H9 (cell line): ENCODE measurements around the gene ESPNL. TPM values are rescaled to one million over a fixed set of nuclear protein-coding genes. Genes with fewer than 3 reads are reported as not detected.
A peak's percentile ranks its signal among the peaks of the same experiment; 100 is the strongest.

Experiments used
- DNase-seq: peaks from one replicate; pipeline ENCODE4 v3.0.0-alpha.2; 2017
- H2AFZ ChIP-seq: one replicate; pipeline ENCODE4 v1.6.1; 2013; ENCODE audit warnings: mild to moderate bottlenecking, low read length, control low read depth, moderate library complexity
- H2AK5ac ChIP-seq: 2 replicates; pipeline ENCODE4 v1.6.1; 2013; ENCODE audit warnings: low read length, control low read depth, mixed read lengths; ENCODE audit not compliant: insufficient read length
- H2BK120ac ChIP-seq: one replicate; pipeline ENCODE4 v1.6.1; 2013; ENCODE audit warnings: low read depth, mild to moderate bottlenecking, low read length, control low read depth, inconsistent platforms; ENCODE audit not compliant: poor library complexity, severe bottlenecking
- H2BK12ac ChIP-seq: 2 replicates; pipeline ENCODE4 v1.6.1; 2013; ENCODE audit warnings: low read length, control low read depth, mixed read lengths, low read depth; ENCODE audit not compliant: insufficient read length
- H2BK15ac ChIP-seq: 2 replicates; pipeline ENCODE4 v1.6.1; 2013; ENCODE audit warnings: low read depth, low read length, control low read depth
- H2BK20ac ChIP-seq: one replicate; pipeline ENCODE4 v1.6.1; 2013; ENCODE audit warnings: low read depth, mild to moderate bottlenecking, low read length, control low read depth, inconsistent platforms; ENCODE audit not compliant: poor library complexity, severe bottlenecking
- H2BK5ac ChIP-seq: 2 replicates; pipeline ENCODE4 v1.6.1; 2013; ENCODE audit warnings: low read length, control low read depth, mixed read lengths; ENCODE audit not compliant: insufficient read length
- H3K14ac ChIP-seq: 2 replicates; pipeline ENCODE4 v1.6.1; 2013; ENCODE audit warnings: low read length, control low read depth; ENCODE audit not compliant: insufficient read depth
- H3K18ac ChIP-seq: 2 replicates; pipeline ENCODE4 v1.6.1; 2013; ENCODE audit warnings: low read depth, mild to moderate bottlenecking, mixed read lengths, low read length, control low read depth; ENCODE audit not compliant: insufficient read length
- H3K23ac ChIP-seq: 2 replicates; pipeline ENCODE4 v1.6.1; 2013; ENCODE audit warnings: low read length, control low read depth, mixed read lengths, low read depth; ENCODE audit not compliant: insufficient read length
- H3K23me2 ChIP-seq: 2 replicates; pipeline ENCODE4 v1.6.1; 2013; ENCODE audit warnings: low read depth, mild to moderate bottlenecking, mixed read lengths, low read length, control low read depth; ENCODE audit not compliant: insufficient read length, poor library complexity, severe bottlenecking
- H3K27ac ChIP-seq: 2 replicates; pipeline ENCODE4 v1.5.1; 2013; ENCODE audit warnings: low read length, control low read depth, mixed read lengths, low read depth; ENCODE audit not compliant: insufficient read length
- H3K27me3 ChIP-seq: 2 replicates; pipeline ENCODE4 v1.6.1; 2013; ENCODE audit warnings: low read length, control low read depth, inconsistent platforms; ENCODE audit not compliant: insufficient read depth
- H3K4ac ChIP-seq: 2 replicates; pipeline ENCODE4 v1.6.1; 2013; ENCODE audit warnings: low read depth, mild to moderate bottlenecking, control low read depth, inconsistent platforms, low read length, moderate library complexity
- H3K4me1 ChIP-seq: 2 replicates; pipeline ENCODE4 v1.6.1; 2013; ENCODE audit warnings: low read length, control low read depth, inconsistent platforms; ENCODE audit not compliant: insufficient read depth
- H3K4me2 ChIP-seq: 2 replicates; pipeline ENCODE4 v1.6.1; 2013; ENCODE audit warnings: low read length, control low read depth, mixed read lengths; ENCODE audit not compliant: insufficient read length, insufficient read depth
- H3K56ac ChIP-seq: 2 replicates; pipeline ENCODE4 v1.6.1; 2013; ENCODE audit warnings: low read depth, mild to moderate bottlenecking, mixed read lengths, low read length, control low read depth; ENCODE audit not compliant: insufficient read length
- H3K79me1 ChIP-seq: 2 replicates; pipeline ENCODE4 v1.6.1; 2013; ENCODE audit warnings: low read depth, mild to moderate bottlenecking, moderate library complexity, low read length, control low read depth, inconsistent platforms; ENCODE audit not compliant: insufficient read depth, poor library complexity, severe bottlenecking
- H3K79me2 ChIP-seq: 2 replicates; pipeline ENCODE4 v1.6.1; 2013; ENCODE audit warnings: low read length, control low read depth, inconsistent platforms; ENCODE audit not compliant: insufficient read depth
- H3K9ac ChIP-seq: 2 replicates; pipeline ENCODE4 v1.6.1; 2013; ENCODE audit warnings: low read length, control low read depth, mixed read lengths; ENCODE audit not compliant: insufficient read length; ENCODE audit errors: extremely low read depth
- H3K9me3 ChIP-seq: one replicate; pipeline ENCODE4 v1.6.1; 2013; ENCODE audit warnings: low read depth, low read length, inconsistent platforms; ENCODE audit not compliant: control insufficient read depth
- H3T11ph ChIP-seq: one replicate; pipeline ENCODE4 v1.6.1; 2013; ENCODE audit warnings: mild to moderate bottlenecking, low read length, control low read depth, inconsistent platforms
- H4K20me1 ChIP-seq: one replicate; pipeline ENCODE4 v1.6.1; 2013; ENCODE audit not compliant: control insufficient read depth, insufficient read length, insufficient read depth
- H4K5ac ChIP-seq: 2 replicates; pipeline ENCODE4 v1.6.1; 2013; ENCODE audit warnings: low read depth, mild to moderate bottlenecking, mixed read lengths, low read length, control low read depth; ENCODE audit not compliant: insufficient read length
- H4K8ac ChIP-seq: replicated peaks from 2 replicates; pipeline ENCODE4 v1.6.1; 2013; ENCODE audit warnings: low read length, control low read depth, mixed read lengths, low read depth; ENCODE audit not compliant: insufficient read length
- H4K91ac ChIP-seq: 2 replicates; pipeline ENCODE4 v1.6.1; 2013; ENCODE audit warnings: low read depth, mild to moderate bottlenecking, moderate library complexity, mixed read lengths, low read length, control low read depth; ENCODE audit not compliant: insufficient read length
- H3K27ac Mint-ChIP-seq, 3 experiments: 2 replicates in 2 of 3; 3 replicates in 1 of 3; pipeline ENCODE4 v1.8.0; 2020 to 2021; ENCODE audit warnings: mixed read lengths in 3 of 3, mild to moderate bottlenecking in 1 of 3, moderate library complexity in 1 of 3
- H3K27me3 Mint-ChIP-seq: 2 replicates; pipeline ENCODE4 v1.8.0; 2021; ENCODE audit warnings: low read depth, mild to moderate bottlenecking, moderate library complexity, mixed read lengths
- H3K36me3 Mint-ChIP-seq, 3 experiments: 2 replicates in 2 of 3; 3 replicates in 1 of 3; pipeline ENCODE4 v1.8.0; 2020 to 2021; ENCODE audit warnings: low read depth in 3 of 3, mixed read lengths in 3 of 3; ENCODE audit not compliant: insufficient read depth in 1 of 3
- H3K4me1 Mint-ChIP-seq, 2 experiments: 2 replicates each; pipeline ENCODE4 v1.8.0; 2020; ENCODE audit warnings: mixed read lengths in 2 of 2
- H3K4me3 Mint-ChIP-seq, 2 experiments: 2 replicates in 1 of 2; 3 replicates in 1 of 2; pipeline ENCODE4 v1.8.0; 2020 to 2021; ENCODE audit warnings: mild to moderate bottlenecking in 2 of 2, mixed read lengths in 2 of 2, moderate library complexity in 1 of 2
- H3K9me3 Mint-ChIP-seq, 2 experiments: 2 replicates in 1 of 2; 3 replicates in 1 of 2; pipeline ENCODE4 v1.8.0; 2020; ENCODE audit warnings: mild to moderate bottlenecking in 2 of 2, mixed read lengths in 2 of 2, moderate library complexity in 1 of 2
- WGBS: extraction: QIAGEN DNeasy Blood & Tissue Kit; methylation state at CpG from one replicate; pipeline ENCODE4 v1.1.7; 2013; ENCODE audit warnings: missing lambda C conversion rate, low lambda C conversion rate, mixed read lengths; ENCODE audit not compliant: insufficient read length; ENCODE audit errors: extremely low coverage; 5-methylcytosine and 5-hydroxymethylcytosine counted together
- long read RNA-seq: library from polyadenylated mRNA; unstranded; transcript quantifications from one replicate; pipeline ENCODE4 v2.0.0, GENCODE V29; 2020
- total RNA-seq: library from RNA; stranded (reverse); gene quantifications from 2 replicates; pipeline ENCODE4 v1.2.1, GENCODE V29; 2021
- TF ChIP-seq, protein P1 (sequence below): fragments of 200-600 bp; sonication (generic); conservative IDR thresholded peaks from 3 replicates; pipeline ENCODE4 v1.8.0; 2021; ENCODE audit warnings: antibody characterized with exemption, mild to moderate bottlenecking

Gene ESPNL, protein sequence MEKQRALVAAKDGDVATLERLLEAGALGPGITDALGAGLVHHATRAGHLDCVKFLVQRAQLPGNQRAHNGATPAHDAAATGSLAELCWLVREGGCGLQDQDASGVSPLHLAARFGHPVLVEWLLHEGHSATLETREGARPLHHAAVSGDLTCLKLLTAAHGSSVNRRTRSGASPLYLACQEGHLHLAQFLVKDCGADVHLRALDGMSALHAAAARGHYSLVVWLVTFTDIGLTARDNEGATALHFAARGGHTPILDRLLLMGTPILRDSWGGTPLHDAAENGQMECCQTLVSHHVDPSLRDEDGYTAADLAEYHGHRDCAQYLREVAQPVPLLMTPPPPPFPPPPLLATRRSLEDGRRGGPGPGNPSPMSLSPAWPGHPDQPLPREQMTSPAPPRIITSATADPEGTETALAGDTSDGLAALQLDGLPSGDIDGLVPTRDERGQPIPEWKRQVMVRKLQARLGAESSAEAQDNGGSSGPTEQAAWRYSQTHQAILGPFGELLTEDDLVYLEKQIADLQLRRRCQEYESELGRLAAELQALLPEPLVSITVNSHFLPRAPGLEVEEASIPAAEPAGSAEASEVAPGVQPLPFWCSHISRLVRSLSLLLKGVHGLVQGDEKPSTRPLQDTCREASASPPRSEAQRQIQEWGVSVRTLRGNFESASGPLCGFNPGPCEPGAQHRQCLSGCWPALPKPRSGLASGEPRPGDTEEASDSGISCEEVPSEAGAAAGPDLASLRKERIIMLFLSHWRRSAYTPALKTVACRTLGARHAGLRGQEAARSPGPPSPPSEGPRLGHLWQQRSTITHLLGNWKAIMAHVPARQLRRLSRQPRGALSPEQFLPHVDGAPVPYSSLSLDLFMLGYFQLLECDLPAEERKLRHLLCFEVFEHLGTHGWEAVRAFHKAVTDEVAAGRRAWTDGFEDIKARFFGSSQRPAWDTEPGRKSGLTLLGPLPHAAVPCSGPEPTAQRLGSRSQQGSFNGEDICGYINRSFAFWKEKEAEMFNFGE
- 0.17 and 0.37 TPM in 2 replicates for total RNA-seq
- long read RNA-seq, partial matches to known transcripts = 0 of 1 reads
- long read RNA-seq, other reads (novel, unspliced or antisense) = 1 of 1 reads

DNA sequence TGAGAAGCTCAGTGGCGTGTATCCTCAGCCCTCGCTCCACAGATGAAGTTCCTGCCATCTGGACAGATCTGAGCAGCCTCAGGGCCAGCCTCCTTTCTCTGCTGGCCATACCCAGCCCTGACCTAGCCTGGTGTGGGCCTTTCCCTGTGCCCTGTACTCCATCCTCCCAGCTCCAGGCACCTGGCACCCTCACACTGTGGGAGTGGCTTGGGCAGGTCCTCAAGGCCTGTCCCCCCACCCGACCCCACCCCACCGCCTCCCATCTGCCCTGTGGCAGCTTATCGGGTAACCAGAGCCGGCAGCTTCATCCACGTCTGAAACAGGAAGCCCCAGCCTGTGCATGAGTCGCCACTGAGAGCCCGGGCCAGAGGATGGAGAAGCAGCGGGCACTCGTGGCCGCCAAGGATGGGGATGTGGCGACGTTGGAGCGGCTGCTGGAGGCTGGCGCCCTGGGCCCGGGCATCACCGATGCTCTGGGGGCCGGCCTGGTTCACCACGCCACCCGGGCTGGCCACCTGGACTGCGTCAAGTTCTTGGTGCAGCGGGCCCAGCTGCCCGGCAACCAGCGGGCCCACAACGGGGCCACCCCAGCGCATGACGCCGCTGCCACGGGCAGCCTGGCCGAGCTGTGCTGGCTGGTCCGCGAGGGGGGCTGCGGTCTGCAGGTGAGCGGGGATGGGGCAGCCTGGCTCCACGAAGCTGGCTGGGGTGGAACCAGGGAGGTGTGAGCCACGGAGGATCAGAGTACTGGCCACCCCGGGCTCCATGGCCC is at the start of gene ESPNL:
Gene ESPNL, plus strand, starts transcription at position 292 of the 772 bp plus-strand sequence. Its CDS starts 80 bp downstream, at position 372.
- Histone ChIP-seq H3K18ac (no peak within 1 kb of the TSS), H2BK120ac (no peak within 1 kb of the TSS), H3K27me3 (no peaks in the 10 kb centered on the region), H3T11ph (no peak within 1 kb of the TSS), H2BK15ac (no peak within 1 kb of the TSS), H2BK20ac (no peak within 1 kb of the TSS), H4K91ac (no peak within 1 kb of the TSS), H3K4ac (no peak within 1 kb of the TSS), H3K27ac (no peak within 1 kb of the TSS), H2BK12ac (no peak within 1 kb of the TSS), H4K8ac (no peak within 1 kb of the TSS), H4K20me1 (no peaks in the 10 kb centered on the region), H4K5ac (no peak within 1 kb of the TSS), H3K56ac (no peak within 1 kb of the TSS), H3K4me2 (no peak within 1 kb of the TSS), H2AFZ (no peak within 1 kb of the TSS), H3K9ac (no peak within 1 kb of the TSS), H3K23me2 (no peaks in the 10 kb centered on the region), H3K79me1 (no peaks in the 10 kb centered on the region), H2BK5ac (no peak within 1 kb of the TSS), H2AK5ac (no peak within 1 kb of the TSS), H3K23ac (no peak within 1 kb of the TSS), H3K14ac (no peak within 1 kb of the TSS; the same call in 1 of the 2 replicates), H3K79me2 (no peaks in the 10 kb centered on the region), H3K4me1 (peaks cover 3% of the 10 kb centered on the region; the same call in 1 of the 2 replicates), H3K9me3 (no peaks in the 10 kb centered on the region)
- H3K36me3 Mint-ChIP-seq = peaks cover 2 to 6% (median 6%) of the 10 kb centered on the region in 3 experiments; a peak in 6 of 7 replicates
- peaks cover 24 to 29% of the 10 kb centered on the region in 2 experiments for H3K4me1 Mint-ChIP-seq
- no peak for DNase-seq
- TF ChIP-seq, protein P1, sequence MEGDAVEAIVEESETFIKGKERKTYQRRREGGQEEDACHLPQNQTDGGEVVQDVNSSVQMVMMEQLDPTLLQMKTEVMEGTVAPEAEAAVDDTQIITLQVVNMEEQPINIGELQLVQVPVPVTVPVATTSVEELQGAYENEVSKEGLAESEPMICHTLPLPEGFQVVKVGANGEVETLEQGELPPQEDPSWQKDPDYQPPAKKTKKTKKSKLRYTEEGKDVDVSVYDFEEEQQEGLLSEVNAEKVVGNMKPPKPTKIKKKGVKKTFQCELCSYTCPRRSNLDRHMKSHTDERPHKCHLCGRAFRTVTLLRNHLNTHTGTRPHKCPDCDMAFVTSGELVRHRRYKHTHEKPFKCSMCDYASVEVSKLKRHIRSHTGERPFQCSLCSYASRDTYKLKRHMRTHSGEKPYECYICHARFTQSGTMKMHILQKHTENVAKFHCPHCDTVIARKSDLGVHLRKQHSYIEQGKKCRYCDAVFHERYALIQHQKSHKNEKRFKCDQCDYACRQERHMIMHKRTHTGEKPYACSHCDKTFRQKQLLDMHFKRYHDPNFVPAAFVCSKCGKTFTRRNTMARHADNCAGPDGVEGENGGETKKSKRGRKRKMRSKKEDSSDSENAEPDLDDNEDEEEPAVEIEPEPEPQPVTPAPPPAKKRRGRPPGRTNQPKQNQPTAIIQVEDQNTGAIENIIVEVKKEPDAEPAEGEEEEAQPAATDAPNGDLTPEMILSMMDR = no peak
- no CpG with 5 or more reads among the region's 38 CpGs for WGBS
- H3K27ac Mint-ChIP-seq = peak within 1 kb of the TSS in 2 of 3 experiments; percentile 32 to 68; a peak in 3 of 7 replicates
- no peak within 1 kb of the TSS; a peak in 1 of 5 replicates for H3K4me3 Mint-ChIP-seq
- no peaks in the 10 kb centered on the region for H3K9me3 Mint-ChIP-seq
- no peaks in the 10 kb centered on the region; the same call in none of the 2 replicates for H3K27me3 Mint-ChIP-seq
